KG1 (cell line): Measurements from ENCODE around the gene BCL3.
A peak's percentile ranks its signal among the peaks of the same experiment; 100 is the strongest.
"Not testable (repeated sequence)": the region's sequence is repeated elsewhere in the genome, so short reads cannot be mapped to it uniquely, and the experiment has no call there.

Experiments used
- DNase-seq: peaks from one replicate; lab custom pipeline; 2025; lab: John Stamatoyannopoulos, UW

BCL3 gene

GRCh38 chr19:44759083-44759804 lies 10.7 kb downstream of the BCL3 start:
- DNase-seq, result no peak

DNA sequence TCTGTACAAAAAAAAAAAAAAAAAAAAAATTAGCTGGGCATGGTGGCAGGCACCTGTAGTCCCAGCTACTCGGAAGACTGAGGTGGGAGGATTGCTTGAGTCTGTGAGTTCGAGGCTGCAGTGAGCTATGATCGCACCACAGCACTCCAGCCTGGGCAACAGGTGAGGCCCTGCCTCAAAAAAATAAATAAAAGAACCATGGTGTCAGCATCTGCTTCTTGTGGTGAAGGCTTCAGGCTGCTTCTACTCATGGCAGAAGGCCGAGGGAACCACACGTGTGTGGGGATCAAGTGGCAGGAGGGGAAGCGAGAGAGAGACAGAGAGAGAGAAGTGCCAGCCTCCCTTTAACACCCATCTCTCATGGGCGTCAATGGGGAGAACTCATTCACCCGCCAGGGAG lies 13.5 kb downstream of the BCL3 start:
- no peak for DNase-seq

DNA sequence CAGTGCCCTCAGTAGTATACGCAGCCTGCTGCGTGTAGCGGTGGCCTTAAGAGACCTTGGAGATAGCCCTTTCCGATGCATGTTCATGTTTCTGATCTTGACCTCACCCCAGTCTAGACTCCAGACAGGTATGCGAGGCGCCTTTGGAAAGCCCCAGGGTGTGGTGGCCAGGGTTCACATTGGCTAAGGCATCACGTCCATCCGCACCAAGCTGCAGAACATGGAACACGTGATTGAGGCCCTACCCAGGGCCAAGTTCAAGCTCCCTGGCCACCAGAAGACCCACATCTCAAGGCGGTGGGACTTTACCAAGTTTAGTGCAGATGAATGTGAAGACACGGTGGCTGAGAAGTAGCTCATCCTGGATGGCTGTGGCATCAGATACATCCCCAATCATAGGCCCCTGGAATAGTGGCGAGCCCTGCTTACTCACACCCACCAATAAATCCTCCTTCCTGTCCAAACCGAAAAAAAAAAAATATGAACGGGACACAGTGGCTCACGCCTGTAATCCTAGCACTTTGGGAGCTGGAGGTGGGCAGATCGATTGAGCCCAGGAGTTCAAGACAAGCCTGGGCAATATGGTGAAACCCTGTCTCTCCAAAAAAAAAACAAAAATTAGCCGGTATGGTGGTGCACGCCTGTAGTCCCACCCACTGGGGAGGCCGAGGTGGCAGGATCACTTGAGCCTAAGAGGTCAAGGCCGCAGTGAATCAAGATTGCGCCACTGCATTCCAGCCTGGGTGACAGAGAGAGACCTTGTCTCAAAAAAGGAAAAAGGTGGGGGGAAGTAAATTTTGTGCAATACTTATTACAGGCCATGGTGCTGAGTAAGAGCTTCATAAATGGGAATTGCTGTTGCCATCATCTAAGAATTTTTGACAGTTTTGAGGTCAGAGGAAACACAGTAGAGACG lies 16.8 kb downstream of the BCL3 start:
- no peak for DNase-seq

DNA sequence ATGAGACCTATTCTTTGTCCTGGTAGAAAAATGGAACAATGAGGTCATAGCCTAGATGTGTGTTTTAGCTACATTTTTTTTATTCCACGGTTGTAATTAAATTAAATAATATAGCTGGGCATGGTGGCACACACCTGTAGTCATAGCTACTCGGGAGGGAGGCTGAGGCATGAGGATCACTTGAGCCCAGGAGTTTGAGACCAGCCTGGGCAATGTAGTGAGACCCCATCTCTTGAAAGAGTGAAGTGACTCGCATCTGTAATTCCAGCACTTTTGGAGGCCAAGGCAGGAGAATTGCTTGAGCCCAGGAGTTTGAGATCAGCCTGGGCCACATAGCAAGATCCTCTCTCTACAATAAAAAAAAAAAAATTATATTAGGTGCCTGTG lies 17.4 kb downstream of the BCL3 start:
- DNase-seq, result no peak

- no peak for DNase-seq
Measured at GRCh38 chr19:44767295-44768180, 19.0 kb downstream of the BCL3 start.

- DNase-seq, result peak; percentile 96
Measured at GRCh38 chr19:44770550-44771257, 22.2 kb downstream of the BCL3 start.

DNA sequence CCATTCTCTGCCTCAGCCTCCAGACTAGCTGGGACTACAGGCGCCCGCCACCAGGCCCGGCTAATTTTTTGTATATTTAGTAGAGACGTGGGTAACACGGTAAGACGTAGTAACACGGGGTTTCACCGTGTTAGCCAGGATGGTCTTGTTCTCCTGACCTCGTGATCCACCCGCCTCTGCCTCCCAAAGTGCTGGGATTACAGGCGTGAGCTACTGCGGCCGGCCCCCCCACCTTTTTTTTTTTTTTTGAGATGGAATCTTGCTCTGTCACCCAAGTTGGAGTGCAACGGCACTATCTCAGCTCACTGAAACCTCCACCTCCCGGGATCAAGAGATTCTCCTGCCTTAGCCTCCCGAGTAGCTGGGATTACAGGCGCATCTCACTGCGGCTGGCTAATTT lies 23.6 kb downstream of the BCL3 start:
- DNase-seq, result not testable (repeated sequence)

- no peak for DNase-seq
Measured at GRCh38 chr19:44772959-44773358, 24.5 kb downstream of the BCL3 start.

DNA sequence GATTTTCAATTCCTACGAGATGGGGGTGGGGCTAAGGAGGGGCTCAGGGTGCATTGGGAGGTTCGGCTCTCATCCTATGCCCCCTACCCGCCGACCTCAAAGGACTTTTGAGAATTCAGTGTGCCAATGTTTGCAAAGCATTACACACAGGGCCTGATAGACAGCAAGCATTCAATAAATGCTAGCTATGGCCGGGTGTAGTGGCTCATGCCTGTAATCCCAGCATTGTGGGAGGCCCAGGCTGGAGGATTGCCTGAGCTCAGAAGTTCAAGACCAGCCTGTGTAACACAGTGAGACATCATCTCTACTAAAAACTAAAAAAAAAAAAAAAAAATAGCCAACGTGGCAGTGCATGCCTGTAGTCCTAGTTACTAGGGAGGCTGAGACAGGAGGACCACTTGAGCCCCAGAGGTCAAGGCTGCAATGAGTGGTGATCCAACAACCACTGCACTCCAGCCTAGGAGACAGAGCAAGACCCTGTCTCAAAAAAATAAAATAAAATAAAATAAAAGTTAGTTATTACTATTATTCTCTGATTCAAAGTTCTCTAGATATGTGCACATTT lies 27.2 kb downstream of the BCL3 start:
- no peak for DNase-seq

DNA sequence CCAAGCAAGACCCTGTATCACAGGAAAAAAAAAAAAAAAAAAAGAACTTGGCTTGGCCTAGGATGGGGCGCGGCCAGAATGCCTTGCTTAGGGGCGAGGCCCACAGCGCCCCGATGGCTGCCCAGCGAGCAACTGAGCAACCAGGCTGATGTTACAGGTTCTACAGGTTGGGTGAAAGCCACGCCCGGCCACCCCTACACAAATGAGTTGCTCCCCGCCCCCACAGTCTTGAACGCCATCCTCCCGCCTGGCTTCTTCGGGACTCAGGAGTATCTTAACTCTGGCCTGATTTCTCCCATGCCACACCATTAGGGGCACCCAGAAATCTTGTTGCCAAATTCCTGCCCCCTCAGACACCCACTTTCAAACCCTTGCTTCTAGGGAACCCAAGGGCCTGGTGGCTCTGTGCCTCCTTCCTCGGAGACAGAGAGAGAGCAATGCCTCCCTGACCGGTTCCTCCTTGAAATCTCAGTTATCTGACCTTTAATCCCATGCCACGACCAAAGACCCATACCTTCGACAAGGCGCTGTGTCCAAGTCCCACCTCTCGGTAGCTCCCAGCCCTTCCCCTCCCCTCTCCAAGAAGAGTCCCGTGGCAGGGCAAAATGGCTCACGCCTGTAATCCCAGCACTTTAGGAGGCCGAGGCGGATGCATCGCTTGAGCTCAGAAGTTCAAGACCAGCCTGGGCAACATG lies 28.0 kb downstream of the BCL3 start:
- no peak for DNase-seq

GRCh38 chr19:44777715-44778347 lies 29.3 kb downstream of the BCL3 start, which contains the start of gene CBLC:
CBLC (plus strand) TSS chr19:44777890; CDS start chr19:44777932, 42 bp downstream.
- DNase-seq, result no peak

GRCh38 chr19:44779150-44779549 lies 30.6 kb downstream of the BCL3 start:
- DNase-seq, result no peak

GRCh38 chr19:44781694-44782093 lies 33.2 kb downstream of the BCL3 start:
- not testable (repeated sequence) for DNase-seq

DNA sequence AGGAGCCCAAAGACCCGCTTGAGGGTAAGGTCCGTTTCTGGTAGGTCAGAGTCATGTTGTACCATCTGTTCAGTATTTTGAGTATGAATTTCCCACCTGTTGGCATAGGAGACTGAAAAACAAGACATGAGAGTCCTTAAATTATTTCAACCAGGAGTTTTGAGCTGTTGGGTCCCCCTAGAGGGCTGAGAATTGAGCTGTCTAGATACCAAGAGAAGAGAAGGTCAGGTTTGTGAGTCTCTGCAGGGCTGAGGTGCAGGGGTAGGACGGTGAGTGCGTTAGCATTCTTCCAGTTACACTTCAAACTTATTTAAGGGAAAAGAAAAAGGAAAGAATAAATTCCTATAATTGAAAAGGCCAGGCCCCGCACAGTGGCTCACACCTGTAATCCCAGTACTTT lies 34.2 kb downstream of the BCL3 start:
- DNase-seq, result no peak

- DNase-seq, result no peak
Measured at GRCh38 chr19:44783545-44783944, 35.0 kb downstream of the BCL3 start.

DNA sequence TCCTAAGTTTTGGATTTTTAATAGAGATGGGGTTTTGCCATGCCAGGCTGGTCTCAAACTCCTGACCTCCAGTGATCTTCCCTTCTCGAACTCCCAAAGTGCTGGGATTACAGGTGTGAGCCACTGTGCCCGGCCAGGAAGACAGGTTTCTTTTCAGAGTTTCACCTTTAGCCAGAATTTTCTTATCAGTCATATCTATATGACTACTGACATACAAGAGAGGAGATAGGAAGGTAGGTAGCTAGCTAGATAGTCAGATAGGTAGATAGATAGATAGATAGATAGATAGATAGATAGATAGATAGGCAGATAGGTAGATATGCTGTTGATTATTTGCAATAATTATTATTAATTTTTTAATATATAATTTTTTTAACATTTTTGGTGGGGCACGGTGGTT lies 36.8 kb downstream of the BCL3 start:
- DNase-seq, result no peak

DNA sequence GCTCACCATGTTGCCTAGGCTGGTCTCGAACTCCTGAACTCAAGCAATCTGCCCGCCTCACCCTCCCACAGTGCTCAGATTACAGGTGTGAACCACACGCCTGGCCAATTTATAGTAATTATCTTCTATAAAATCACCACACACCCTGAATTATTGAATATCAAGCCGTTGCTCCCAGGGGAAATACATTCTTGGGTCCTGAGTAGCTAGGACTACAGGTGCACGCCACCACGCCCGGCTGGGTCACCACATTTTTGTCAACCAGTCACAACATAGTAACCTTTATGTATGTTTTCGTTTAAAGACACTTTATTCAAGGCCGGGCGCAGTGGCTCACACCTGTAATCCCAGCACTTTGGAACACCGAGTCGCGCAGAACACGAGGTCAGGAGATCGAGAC lies 37.5 kb downstream of the BCL3 start:
- DNase-seq, result no peak

DNA sequence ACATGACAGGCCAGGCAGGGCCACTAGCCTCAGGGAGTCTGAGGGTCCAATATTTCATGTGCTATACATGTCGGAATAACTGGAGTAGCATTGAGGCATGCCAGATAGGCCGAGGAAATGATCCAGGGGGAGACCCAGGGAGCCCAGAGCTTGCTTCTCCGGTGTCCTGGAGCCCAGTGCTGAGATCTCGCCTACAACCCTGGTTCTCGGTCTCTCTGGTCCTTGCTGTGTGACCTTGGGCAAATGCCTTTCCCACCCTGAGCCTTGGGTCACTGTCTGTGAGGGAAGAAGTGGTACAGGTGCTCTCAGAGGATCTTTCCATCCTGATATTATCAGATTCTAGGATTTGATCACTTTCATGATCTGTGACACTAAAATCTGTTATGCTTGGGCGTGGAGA lies 40.5 kb downstream of the BCL3 start:
- DNase-seq, result no peak

DNA sequence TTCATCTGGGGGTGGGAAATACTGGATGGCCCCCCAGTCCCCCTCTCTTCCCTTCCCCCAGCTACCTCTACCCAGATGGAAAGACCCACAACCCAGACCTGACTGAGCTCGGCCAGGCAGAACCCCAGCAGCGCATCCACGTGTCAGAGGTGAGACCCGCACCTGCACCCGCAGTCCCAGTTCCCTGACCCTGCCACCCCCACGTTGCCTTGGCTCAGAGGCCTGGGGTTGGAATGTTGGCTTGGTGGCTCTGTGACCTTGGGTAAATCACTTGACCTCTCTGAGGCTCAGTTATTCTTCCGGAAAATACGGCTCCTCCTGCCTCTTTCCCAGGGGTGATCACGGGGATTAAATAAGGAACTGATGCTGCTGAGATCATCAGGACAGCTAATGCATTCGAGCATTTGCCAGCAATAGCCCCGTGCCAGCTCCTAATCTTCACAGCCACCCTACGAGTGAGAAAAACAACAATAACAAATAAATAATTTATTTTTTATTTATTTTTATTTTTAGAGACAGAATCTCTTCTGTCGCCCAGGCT lies 41.5 kb downstream of the BCL3 start:
- no peak for DNase-seq

- DNase-seq, result no peak
Measured at GRCh38 chr19:44792281-44792680, 43.8 kb downstream of the BCL3 start.
